ENCODE results near the gene RBKS.

The RBKS gene

GRCh38 chr2:27890146-27890923 is at the start of gene RBKS, which contains the start of gene BABAM2:
TSS of gene RBKS (minus strand) at chr2:27890387. CDS start at chr2:27890345, 42 bp downstream.
TSS of gene BABAM2 (plus strand) at chr2:27890729. CDS start at chr2:27894557, 3,828 bp downstream.
- DNase-seq, result peak; percentile 80

GRCh38 chr2:27935026-27935425 is 44.8 kb upstream of the RBKS start:
- DNase-seq, result no peak

- no peak for DNase-seq
Measured at GRCh38 chr2:27932396-27932795, 42.2 kb upstream of the RBKS start.

GRCh38 chr2:27931361-27931950 is 41.3 kb upstream of the RBKS start:
- DNase-seq, result no peak

GRCh38 chr2:27929916-27930486 is 39.8 kb upstream of the RBKS start:
- no peak for DNase-seq

- DNase-seq, result no peak
Measured at GRCh38 chr2:27925766-27926472, 35.7 kb upstream of the RBKS start.

- DNase-seq, result no peak
Measured at GRCh38 chr2:27922842-27923241, 32.7 kb upstream of the RBKS start.

GRCh38 chr2:27921880-27922547 is 31.8 kb upstream of the RBKS start:
- no peak for DNase-seq

GRCh38 chr2:27921424-27921823 is 31.2 kb upstream of the RBKS start:
- no peak for DNase-seq

GRCh38 chr2:27920148-27920885 is 30.1 kb upstream of the RBKS start:
- no peak for DNase-seq

GRCh38 chr2:27916293-27916995 is 26.3 kb upstream of the RBKS start:
- DNase-seq, result no peak

- DNase-seq, result no peak
Measured at GRCh38 chr2:27915874-27916273, 25.7 kb upstream of the RBKS start.

GRCh38 chr2:27915191-27915590 is 25.0 kb upstream of the RBKS start:
- no peak for DNase-seq

- no peak for DNase-seq
Measured at GRCh38 chr2:27914805-27915175, 24.6 kb upstream of the RBKS start.

- DNase-seq, result no peak
Measured at GRCh38 chr2:27914041-27914804, 24.0 kb upstream of the RBKS start.

GRCh38 chr2:27912512-27912911 is 22.3 kb upstream of the RBKS start:
- DNase-seq, result no peak

GRCh38 chr2:27911458-27912210 is 21.4 kb upstream of the RBKS start:
- DNase-seq, result no peak

GRCh38 chr2:27909901-27910300 is 19.7 kb upstream of the RBKS start:
- no peak for DNase-seq

- no peak for DNase-seq
Measured at GRCh38 chr2:27907547-27907946, 17.4 kb upstream of the RBKS start.

GRCh38 chr2:27906074-27906473 is 15.9 kb upstream of the RBKS start:
- no peak for DNase-seq
